ENCODE measurements around the gene NR2C1. TPM values are rescaled to one million over a fixed set of nuclear protein-coding genes. Genes with fewer than 3 reads are reported as not detected.
A peak's percentile ranks its signal among the peaks of the same experiment; 100 is the strongest.

Gene NR2C1
- total and polyA plus RNA-seq, 3 donors from 2014 or later: 66.3 to 114 (median 102) TPM

DNA sequence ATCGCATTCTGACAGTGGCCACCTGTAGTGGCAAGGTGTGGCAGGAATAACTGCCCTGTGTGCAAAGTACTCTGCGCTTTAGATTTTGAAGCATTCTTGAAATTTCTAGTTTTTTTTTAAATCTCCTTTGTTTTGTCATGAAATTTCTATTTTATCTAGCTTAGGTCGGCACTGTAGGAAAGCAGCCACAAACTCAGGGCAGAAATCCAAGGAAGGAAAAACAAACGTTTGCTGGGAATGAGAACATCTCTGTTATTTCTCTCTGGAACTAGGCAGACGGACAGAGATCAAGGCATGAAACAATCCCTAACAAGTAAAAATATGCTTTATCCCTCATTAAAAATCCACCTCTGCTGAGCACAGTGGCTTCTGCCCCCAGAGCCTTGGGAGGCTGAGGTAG lies 1.3 kb upstream of the NR2C1 start:
- Histone ChIP-seq H3K27me3 (no peaks in the 10 kb centered on the region), H3K4me1 (peaks cover 19% of the 10 kb centered on the region), H3K27ac (peak overlapping the region; percentile 95 to 98), H3K4me3 (no peak overlapping the region), H3K9me3 (no peaks in the 10 kb centered on the region), H3K36me3 (ENCODE audit: low read depth, missing control alignments) (no peaks in the 10 kb centered on the region)
- intact Hi-C loops (cut with DNase I; ENCODE audit: low total_unique reads): no loop called here
- TF ChIP-seq, protein P1, sequence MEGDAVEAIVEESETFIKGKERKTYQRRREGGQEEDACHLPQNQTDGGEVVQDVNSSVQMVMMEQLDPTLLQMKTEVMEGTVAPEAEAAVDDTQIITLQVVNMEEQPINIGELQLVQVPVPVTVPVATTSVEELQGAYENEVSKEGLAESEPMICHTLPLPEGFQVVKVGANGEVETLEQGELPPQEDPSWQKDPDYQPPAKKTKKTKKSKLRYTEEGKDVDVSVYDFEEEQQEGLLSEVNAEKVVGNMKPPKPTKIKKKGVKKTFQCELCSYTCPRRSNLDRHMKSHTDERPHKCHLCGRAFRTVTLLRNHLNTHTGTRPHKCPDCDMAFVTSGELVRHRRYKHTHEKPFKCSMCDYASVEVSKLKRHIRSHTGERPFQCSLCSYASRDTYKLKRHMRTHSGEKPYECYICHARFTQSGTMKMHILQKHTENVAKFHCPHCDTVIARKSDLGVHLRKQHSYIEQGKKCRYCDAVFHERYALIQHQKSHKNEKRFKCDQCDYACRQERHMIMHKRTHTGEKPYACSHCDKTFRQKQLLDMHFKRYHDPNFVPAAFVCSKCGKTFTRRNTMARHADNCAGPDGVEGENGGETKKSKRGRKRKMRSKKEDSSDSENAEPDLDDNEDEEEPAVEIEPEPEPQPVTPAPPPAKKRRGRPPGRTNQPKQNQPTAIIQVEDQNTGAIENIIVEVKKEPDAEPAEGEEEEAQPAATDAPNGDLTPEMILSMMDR (IDR thresholded peaks at IDR 0.05): no peak
- no peak for TF ChIP-seq POLR2A (IDR thresholded peaks at IDR 0.05)
- 27 to 36% methylated on average over 5 of the region's 5 CpGs for WGBS, 2 donors
- DNase-seq: peak; percentile 32

DNA sequence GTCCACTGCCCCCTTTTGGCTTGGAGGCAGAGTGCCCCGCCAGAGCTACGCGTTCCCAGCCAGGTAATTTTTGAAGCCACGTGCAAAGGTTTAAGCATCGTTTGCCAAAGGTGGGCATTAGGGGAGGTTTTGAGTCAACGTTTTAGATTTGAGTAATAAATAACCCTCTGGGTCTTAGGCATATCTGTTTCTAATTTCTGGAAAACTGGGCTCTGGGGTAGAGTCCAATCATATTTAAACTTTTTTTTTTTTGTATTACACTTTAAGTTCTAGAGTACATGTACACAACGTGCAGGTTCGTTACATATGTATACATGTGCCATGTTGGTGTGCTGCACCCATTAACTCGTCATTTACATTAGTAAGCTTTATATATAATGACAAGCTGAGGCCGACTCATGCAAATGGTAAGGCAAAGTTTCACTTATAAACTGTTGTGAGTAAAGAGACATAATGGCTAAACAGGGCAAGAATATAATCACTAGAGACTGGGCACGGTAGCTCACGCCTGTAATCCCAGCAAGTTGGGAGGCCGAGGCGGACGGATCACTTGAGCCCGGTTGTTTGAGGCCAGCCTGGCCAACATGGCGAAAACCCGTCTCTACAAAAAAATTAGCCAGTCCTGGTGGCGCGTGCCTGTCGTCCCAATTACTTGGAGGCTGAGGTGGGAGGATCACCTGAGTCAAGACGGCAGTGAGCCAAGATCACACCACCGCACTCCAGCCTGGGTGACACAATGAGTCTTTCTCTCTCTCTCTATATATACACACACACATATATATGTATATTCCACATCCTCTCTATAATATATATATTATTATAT lies 491 bp upstream of the NR2C1 start:
- peak overlapping the region; percentile 95 to 98 for H3K27ac ChIP-seq
- intact Hi-C loops (cut with DNase I; ENCODE audit: low total_unique reads): no loop called here
- H3K4me3 ChIP-seq: peak overlapping the region; percentile 95 to 99
- TF ChIP-seq, protein P1 (IDR thresholded peaks at IDR 0.05): peak in 1 of 3 experiments; percentile 77
- TF ChIP-seq POLR2A (IDR thresholded peaks at IDR 0.05): no peak
- no peak for DNase-seq
- no peaks in the 10 kb centered on the region for H3K36me3 ChIP-seq (ENCODE audit: low read depth, missing control alignments)
- 38 to 46% methylated on average over 23 of the region's 23 CpGs for WGBS, 2 donors
- H3K27me3 ChIP-seq: no peaks in the 10 kb centered on the region
- H3K4me1 ChIP-seq: peaks cover 19% of the 10 kb centered on the region
- no peaks in the 10 kb centered on the region for H3K9me3 ChIP-seq

DNA sequence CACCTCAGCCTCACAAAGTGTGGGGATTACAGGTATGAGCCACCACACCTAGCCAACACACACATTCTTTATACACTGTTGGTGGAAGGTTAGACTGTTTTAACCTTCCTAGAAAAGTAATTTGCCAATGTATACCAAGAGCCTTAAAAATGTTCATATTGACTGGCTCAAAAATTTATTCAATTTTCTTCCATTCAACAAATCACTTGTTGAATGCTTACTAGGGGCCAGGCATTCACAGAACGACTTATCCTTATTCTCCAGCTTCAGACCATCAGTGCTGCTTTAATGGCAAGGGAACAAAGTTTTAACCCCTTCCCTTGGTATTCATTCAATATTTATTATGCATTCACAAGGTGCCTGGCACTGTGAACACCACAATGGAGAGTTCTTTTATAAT lies 3.0 kb downstream of the NR2C1 start:
- no peak for TF ChIP-seq POLR2A (IDR thresholded peaks at IDR 0.05)
- TF ChIP-seq, protein P1 (IDR thresholded peaks at IDR 0.05): no peak
- WGBS, 2 donors: 47 to 59% methylated on average over 1 of the region's 1 CpG
- no peaks in the 10 kb centered on the region for H3K9me3 ChIP-seq
- H3K4me3 ChIP-seq: no peak overlapping the region
- H3K4me1 ChIP-seq: peaks cover 29% of the 10 kb centered on the region
- DNase-seq: no peak
- no peak overlapping the region for H3K27ac ChIP-seq
- no peaks in the 10 kb centered on the region for H3K27me3 ChIP-seq
- H3K36me3 ChIP-seq (ENCODE audit: low read depth, missing control alignments): no peaks in the 10 kb centered on the region
- intact Hi-C loops (cut with DNase I; ENCODE audit: low total_unique reads): no loop called here

DNA sequence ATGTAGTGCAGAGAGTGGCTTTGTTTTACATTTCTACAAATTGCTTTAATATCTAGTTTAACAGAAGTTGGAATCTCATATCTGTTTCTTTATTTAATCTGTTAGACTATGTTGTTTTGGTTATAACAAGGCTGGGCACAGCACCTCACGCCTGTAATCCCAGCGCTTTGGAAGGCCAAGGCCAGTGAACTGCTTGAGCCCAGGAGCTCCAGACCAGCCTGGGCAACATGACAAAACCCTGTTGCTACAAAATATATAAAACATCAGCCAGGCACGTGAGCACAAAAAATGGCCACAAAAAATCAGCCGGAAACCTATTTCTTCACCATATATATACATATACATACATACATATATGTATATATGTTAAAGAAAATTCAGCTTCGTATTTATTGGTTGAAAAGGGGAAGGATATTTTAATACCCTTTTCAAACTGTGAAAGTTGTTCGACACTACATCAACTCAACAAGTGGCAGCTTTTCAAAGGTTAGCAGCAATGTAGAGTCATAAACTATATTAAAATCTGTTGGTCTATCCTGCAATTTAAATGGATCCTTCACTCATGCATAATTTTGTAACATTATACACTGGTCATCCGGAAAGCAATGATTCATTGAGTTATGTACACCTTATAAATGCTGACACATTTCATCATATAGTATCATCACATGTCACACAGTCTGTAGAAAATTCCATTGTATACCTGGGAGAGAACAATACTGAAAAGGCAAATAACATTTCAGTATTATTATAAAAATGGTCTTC lies 7.1 kb downstream of the NR2C1 start:
- Histone ChIP-seq H3K4me1 (peaks cover 14% of the 10 kb centered on the region), H3K9me3 (no peaks in the 10 kb centered on the region), H3K36me3 (ENCODE audit: low read depth, missing control alignments) (no peaks in the 10 kb centered on the region), H3K27me3 (no peaks in the 10 kb centered on the region), H3K4me3 (no peak overlapping the region), H3K27ac (no peak overlapping the region)
- no peak for TF ChIP-seq POLR2A (IDR thresholded peaks at IDR 0.05)
- TF ChIP-seq, protein P1 (IDR thresholded peaks at IDR 0.05): no peak
- peak; percentile 80 for DNase-seq
- intact Hi-C loops (cut with DNase I; ENCODE audit: low total_unique reads): no loop called here
- 69 to 78% methylated on average over 7 of the region's 7 CpGs for whole genome bisulfite sequencing, 2 donors

Measured in testis (tissue), 3 donors.